Endothelial cell (in vitro differentiated cells): ENCODE data around the gene ZNF235. TPM values are rescaled to one million over a fixed set of nuclear protein-coding genes. Genes with fewer than 3 reads are reported as not detected.
"Not testable (repeated sequence)": the region's sequence is repeated elsewhere in the genome, so short reads cannot be mapped to it uniquely, and the experiment has no call there.

Experiments used
- DNase-seq: peaks from one replicate; pipeline ENCODE4 v3.0.0; 2021; ENCODE audit warnings: low spot score
- H3K27ac Mint-ChIP-seq: one replicate; pipeline ENCODE4 v1.8.0; 2021; ENCODE audit warnings: mixed read lengths, inconsistent platforms; ENCODE audit not compliant: unreplicated experiment
- H3K27me3 Mint-ChIP-seq: one replicate; pipeline ENCODE4 v1.8.0; 2021; ENCODE audit warnings: mild to moderate bottlenecking, moderate library complexity, mixed read lengths, inconsistent platforms; ENCODE audit not compliant: unreplicated experiment
- H3K36me3 Mint-ChIP-seq: one replicate; pipeline ENCODE4 v1.8.0; 2021; ENCODE audit warnings: mild to moderate bottlenecking, low read depth, mixed read lengths, inconsistent platforms; ENCODE audit not compliant: unreplicated experiment
- H3K4me1 Mint-ChIP-seq: one replicate; pipeline ENCODE4 v1.8.0; 2021; ENCODE audit warnings: mild to moderate bottlenecking, mixed read lengths, inconsistent platforms; ENCODE audit not compliant: unreplicated experiment
- H3K4me3 Mint-ChIP-seq: one replicate; pipeline ENCODE4 v1.8.0; 2021; ENCODE audit warnings: mild to moderate bottlenecking, mixed read lengths, inconsistent platforms; ENCODE audit not compliant: unreplicated experiment
- H3K9me3 Mint-ChIP-seq: one replicate; pipeline ENCODE4 v1.8.0; 2021; ENCODE audit warnings: mixed read lengths, inconsistent platforms; ENCODE audit not compliant: unreplicated experiment
- total RNA-seq: library from RNA; stranded (reverse); fragmentation: NEBNext Ultra II Directional; extraction: Animal tissue kit (Norgen Biotek cat#: 25700); gene quantifications from one replicate; pipeline ENCODE4 v1.2.1, GENCODE V29; 2021; ENCODE audit not compliant: unreplicated experiment
- TF ChIP-seq, protein P1 (sequence below): fragments of 200-600 bp; sonication (generic); IDR thresholded peaks from one replicate; pipeline ENCODE4 v1.5.0; 2021; ENCODE audit warnings: antibody characterized with exemption; ENCODE audit not compliant: unreplicated experiment

The ZNF235 gene
- total RNA-seq, 1 donor from 2014 or later: 14.9 TPM

GRCh38 chr19:44258835-44259413, 45.9 kb downstream of the ZNF235 start:
- peaks cover 6% of the 10 kb centered on the region for H3K9me3 Mint-ChIP-seq
- TF ChIP-seq, protein P1, sequence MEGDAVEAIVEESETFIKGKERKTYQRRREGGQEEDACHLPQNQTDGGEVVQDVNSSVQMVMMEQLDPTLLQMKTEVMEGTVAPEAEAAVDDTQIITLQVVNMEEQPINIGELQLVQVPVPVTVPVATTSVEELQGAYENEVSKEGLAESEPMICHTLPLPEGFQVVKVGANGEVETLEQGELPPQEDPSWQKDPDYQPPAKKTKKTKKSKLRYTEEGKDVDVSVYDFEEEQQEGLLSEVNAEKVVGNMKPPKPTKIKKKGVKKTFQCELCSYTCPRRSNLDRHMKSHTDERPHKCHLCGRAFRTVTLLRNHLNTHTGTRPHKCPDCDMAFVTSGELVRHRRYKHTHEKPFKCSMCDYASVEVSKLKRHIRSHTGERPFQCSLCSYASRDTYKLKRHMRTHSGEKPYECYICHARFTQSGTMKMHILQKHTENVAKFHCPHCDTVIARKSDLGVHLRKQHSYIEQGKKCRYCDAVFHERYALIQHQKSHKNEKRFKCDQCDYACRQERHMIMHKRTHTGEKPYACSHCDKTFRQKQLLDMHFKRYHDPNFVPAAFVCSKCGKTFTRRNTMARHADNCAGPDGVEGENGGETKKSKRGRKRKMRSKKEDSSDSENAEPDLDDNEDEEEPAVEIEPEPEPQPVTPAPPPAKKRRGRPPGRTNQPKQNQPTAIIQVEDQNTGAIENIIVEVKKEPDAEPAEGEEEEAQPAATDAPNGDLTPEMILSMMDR: no peak
- DNase-seq: no peak
- peaks cover 6% of the 10 kb centered on the region for H3K4me1 Mint-ChIP-seq
- no peak overlapping the region for H3K4me3 Mint-ChIP-seq
- peaks cover 26% of the 10 kb centered on the region for H3K36me3 Mint-ChIP-seq
- H3K27me3 Mint-ChIP-seq: no peaks in the 10 kb centered on the region
- H3K27ac Mint-ChIP-seq: no peak overlapping the region

GRCh38 chr19:44258136-44258535, 46.7 kb downstream of the ZNF235 start:
- no peak overlapping the region for H3K27ac Mint-ChIP-seq
- no peak overlapping the region for H3K4me3 Mint-ChIP-seq
- H3K9me3 Mint-ChIP-seq: peaks cover 13% of the 10 kb centered on the region
- no peak for DNase-seq
- peaks cover 31% of the 10 kb centered on the region for H3K36me3 Mint-ChIP-seq
- TF ChIP-seq, protein P1: no peak
- peaks cover 2% of the 10 kb centered on the region for H3K27me3 Mint-ChIP-seq
- peaks cover 6% of the 10 kb centered on the region for H3K4me1 Mint-ChIP-seq

DNA sequence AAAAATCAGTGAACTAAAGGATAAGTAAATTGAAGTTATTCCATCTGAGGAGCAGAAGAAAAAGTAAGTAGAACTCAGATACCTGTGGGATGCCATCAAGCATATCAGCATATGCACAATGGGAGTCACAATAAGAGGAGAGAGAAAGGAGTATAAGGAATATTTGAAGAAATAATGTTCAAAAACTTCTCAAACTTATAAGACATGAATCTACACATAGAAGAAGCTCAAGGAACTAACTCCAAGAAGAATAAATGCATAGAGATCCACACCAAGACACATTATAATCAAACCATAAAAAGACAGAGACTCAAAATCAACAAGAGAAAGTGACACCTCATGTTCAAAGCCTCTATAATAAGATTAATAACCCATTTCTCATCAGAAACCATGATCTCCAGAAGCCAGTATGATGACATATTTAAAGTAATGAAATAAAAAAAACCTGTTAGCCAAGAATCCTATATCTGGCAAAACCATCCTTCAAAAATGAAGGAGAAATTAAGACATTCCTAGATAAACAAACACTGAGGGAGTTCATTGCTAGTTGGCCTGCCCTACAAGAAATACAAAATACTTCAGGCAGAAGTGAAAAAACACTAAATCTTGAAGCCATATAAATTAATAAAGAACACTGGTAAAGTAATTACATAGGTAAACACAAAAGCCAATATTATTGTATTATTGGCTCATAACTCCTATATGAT, 49.0 kb downstream of the ZNF235 start:
- no peak overlapping the region for H3K27ac Mint-ChIP-seq
- no peak overlapping the region for H3K4me3 Mint-ChIP-seq
- peaks cover 46% of the 10 kb centered on the region for H3K36me3 Mint-ChIP-seq
- DNase-seq: no peak
- H3K4me1 Mint-ChIP-seq: peaks cover 6% of the 10 kb centered on the region
- H3K27me3 Mint-ChIP-seq: peaks cover 10% of the 10 kb centered on the region
- TF ChIP-seq, protein P1: no peak
- peaks cover 35% of the 10 kb centered on the region for H3K9me3 Mint-ChIP-seq

DNA sequence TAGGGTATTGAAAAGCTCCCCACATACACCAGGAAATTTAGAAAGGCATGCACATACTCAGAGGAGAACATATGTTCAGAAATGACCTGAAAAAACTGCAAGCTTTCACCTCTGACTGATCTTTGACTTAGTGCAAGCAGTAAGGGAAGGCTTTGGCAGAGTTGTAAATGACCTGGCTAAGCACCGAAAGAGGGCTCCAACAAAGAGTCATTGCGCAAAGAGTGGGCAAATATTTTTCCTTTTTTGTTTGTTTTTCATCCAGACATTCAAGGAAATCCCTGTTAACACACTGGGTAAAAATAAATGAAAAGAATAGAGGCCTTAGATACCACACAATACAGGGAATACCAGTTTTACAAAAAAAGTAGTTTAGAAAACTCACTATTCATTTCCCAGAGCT, 50.3 kb downstream of the ZNF235 start:
- TF ChIP-seq, protein P1: no peak
- no peak overlapping the region for H3K27ac Mint-ChIP-seq
- peaks cover 44% of the 10 kb centered on the region for H3K9me3 Mint-ChIP-seq
- no peaks in the 10 kb centered on the region for H3K4me1 Mint-ChIP-seq
- no peak overlapping the region for H3K4me3 Mint-ChIP-seq
- H3K36me3 Mint-ChIP-seq: peaks cover 56% of the 10 kb centered on the region
- H3K27me3 Mint-ChIP-seq: peaks cover 13% of the 10 kb centered on the region
- no peak for DNase-seq

DNA sequence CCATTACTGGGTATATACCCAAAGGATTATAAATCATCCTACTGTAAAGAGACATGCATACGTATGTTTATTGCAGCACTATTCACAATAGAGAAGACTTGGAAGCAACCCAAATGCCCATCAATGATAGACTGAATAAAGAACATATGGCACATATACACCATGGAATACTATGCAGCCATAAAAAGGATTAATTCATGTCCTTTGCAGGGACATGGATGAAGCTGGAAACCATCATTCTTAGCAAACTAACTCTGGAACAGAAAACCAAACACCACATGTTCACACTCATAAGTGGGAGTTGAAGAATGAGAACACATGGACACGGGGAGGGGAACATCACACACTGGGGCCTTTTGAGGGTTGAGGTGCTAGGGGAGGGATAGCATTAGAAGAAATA, 51.4 kb downstream of the ZNF235 start:
- H3K9me3 Mint-ChIP-seq: peaks cover 44% of the 10 kb centered on the region
- H3K4me1 Mint-ChIP-seq, H3K27ac Mint-ChIP-seq, H3K4me3 Mint-ChIP-seq, DNase-seq: not testable (repeated sequence)
- H3K36me3 Mint-ChIP-seq: peaks cover 65% of the 10 kb centered on the region
- peaks cover 13% of the 10 kb centered on the region for H3K27me3 Mint-ChIP-seq

DNA sequence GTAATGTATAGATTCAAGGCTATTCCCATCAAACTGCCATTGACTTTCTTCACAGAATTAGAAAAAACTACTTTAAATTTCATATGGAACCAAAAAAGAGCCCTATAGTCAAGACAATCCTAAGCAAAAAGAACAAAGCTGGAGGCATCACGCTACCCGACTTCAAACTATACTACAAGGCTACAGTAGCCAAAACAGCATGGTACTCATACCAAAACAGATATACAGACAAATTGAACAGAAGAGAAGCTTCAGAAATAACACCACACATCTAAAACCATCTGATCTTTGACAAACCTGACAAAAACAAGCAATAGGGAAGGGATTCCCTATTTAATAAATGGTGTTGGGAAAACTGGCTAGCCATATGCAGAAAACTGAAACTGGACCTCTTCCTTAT, 52.5 kb downstream of the ZNF235 start:
- Mint-ChIP-seq H3K9me3 (peaks cover 44% of the 10 kb centered on the region), H3K36me3 (peaks cover 70% of the 10 kb centered on the region)
- not testable (repeated sequence) for H3K4me1 Mint-ChIP-seq

More for the DNA sequence above, 52.5 kb downstream of the ZNF235 start:
- DNase-seq, H3K27ac Mint-ChIP-seq, H3K4me3 Mint-ChIP-seq: not testable (repeated sequence)
- peaks cover 13% of the 10 kb centered on the region for H3K27me3 Mint-ChIP-seq
